ENCODE results near the gene WWP2. TPM values are rescaled to one million over a fixed set of nuclear protein-coding genes. Genes with fewer than 3 reads are reported as not detected.
"Not testable (repeated sequence)": the region's sequence is repeated elsewhere in the genome, so short reads cannot be mapped to it uniquely, and the experiment has no call there.

Gene WWP2
- total RNA-seq, 1 donor from 2014 or later, result 38.8 TPM

DNA sequence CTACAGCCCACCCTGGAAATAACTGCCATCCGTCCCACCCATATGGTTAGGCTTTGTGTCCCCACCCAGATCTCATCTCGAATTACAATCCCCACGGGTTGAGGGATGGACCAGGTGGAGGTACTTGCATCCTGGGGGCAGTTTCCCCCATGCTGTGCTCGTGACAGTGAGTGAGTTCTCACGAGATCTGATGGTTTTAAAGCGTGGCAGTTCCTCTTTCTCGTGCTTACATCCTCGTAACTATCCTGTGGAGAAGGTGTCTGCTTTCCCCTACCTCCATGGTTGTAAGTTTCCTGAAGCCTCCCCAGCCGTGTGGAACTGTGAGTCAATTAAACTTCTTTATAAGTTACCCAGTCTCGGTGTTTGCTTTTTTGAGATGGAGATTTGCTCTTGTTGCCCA lies 206.0 kb downstream of the WWP2 start:
- not testable (repeated sequence) for H3K4me3 Mint-ChIP-seq; H3K9me3 Mint-ChIP-seq; DNase-seq (ENCODE audit: extremely low spot score, unreplicated experiment); H3K4me1 Mint-ChIP-seq (ENCODE audit: unreplicated experiment); H3K27ac Mint-ChIP-seq; H3K36me3 Mint-ChIP-seq; H3K27me3 Mint-ChIP-seq

- not testable (repeated sequence) for H3K4me3 Mint-ChIP-seq; H3K36me3 Mint-ChIP-seq; H3K27me3 Mint-ChIP-seq; DNase-seq (ENCODE audit: extremely low spot score, unreplicated experiment); H3K4me1 Mint-ChIP-seq (ENCODE audit: unreplicated experiment); H3K27ac Mint-ChIP-seq; H3K9me3 Mint-ChIP-seq
Measured at GRCh38 chr16:69969657-69970056, 207.5 kb downstream of the WWP2 start.

DNA sequence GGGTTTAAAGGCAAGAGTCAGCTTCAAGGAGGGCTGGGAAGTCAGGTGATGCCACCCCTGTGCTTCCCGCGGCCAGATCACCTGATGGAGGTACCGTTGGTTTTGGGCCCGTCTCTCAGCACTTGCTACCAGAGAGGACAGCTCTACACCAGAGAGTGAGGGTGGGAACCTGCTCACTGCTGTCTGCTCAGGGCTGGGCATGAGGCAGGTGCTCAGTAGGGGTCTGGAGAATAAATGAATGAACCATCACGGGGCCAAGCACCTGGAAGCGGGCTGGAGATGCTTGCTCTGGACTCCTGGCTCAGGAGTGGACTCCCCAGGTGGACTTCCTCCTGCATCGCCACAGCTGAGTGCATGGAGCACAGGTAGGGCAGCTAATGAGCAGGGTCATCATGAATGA lies 210.0 kb downstream of the WWP2 start:
- H3K27me3 Mint-ChIP-seq; DNase-seq (ENCODE audit: extremely low spot score, unreplicated experiment); H3K4me1 Mint-ChIP-seq (ENCODE audit: unreplicated experiment); H3K36me3 Mint-ChIP-seq; H3K4me3 Mint-ChIP-seq; H3K27ac Mint-ChIP-seq; H3K9me3 Mint-ChIP-seq: not testable (repeated sequence)

- H3K9me3 Mint-ChIP-seq; H3K4me1 Mint-ChIP-seq (ENCODE audit: unreplicated experiment); H3K4me3 Mint-ChIP-seq; H3K27ac Mint-ChIP-seq; H3K27me3 Mint-ChIP-seq; H3K36me3 Mint-ChIP-seq; DNase-seq (ENCODE audit: extremely low spot score, unreplicated experiment): not testable (repeated sequence)
Measured at GRCh38 chr16:69972935-69973334, 210.8 kb downstream of the WWP2 start.

DNA sequence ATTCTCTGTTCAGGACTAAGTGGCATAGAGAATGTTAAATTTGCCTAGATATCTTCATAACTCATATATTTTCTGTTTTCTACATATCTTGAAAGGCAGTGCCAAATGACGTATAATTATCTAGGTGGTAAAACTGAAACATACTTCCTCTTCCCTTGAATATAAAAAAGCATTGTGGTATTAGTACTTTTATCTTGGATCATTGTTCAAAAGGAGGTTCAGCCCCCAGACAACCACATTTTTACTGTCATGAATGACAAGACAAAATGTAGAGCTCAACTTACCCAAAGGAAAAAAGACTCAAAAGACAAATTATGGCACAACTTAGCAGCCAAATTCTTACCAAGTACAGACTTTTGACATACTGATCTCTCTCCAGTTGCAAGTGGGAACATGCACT lies 223.1 kb downstream of the WWP2 start:
- not testable (repeated sequence) for H3K27me3 Mint-ChIP-seq; H3K27ac Mint-ChIP-seq; H3K4me1 Mint-ChIP-seq (ENCODE audit: unreplicated experiment); H3K4me3 Mint-ChIP-seq; H3K36me3 Mint-ChIP-seq; DNase-seq (ENCODE audit: extremely low spot score, unreplicated experiment); H3K9me3 Mint-ChIP-seq

Small RNAs within 50 kb of the gene (microRNA-seq; reads per million reads assigned to microRNA genes)
- gene MIR140, result 741 reads per million, percentile 80 among the genes with 10 or more reads in this experiment

Other genes starting within 250 kb of the WWP2 start
- gene NFAT5, start 196.4 kb upstream of the WWP2 start, total RNA-seq (ENCODE audit: low replicate concordance), result 25.0 and 30.1 TPM in 2 replicates
- gene NQO1, start 35.8 kb upstream of the WWP2 start, total RNA-seq (ENCODE audit: low replicate concordance), result 112 and 159 TPM in 2 replicates
- 52.3 and 60.3 TPM in 2 replicates for gene NOB1, start 7.4 kb upstream of the WWP2 start, total RNA-seq (ENCODE audit: low replicate concordance)
- 2.6 and 5.4 TPM in 2 replicates for gene CLEC18A, start 189.0 kb downstream of the WWP2 start, total RNA-seq (ENCODE audit: low replicate concordance)